ENCODE data around the gene CDKN2D. TPM values are rescaled to one million over a fixed set of nuclear protein-coding genes. Genes with fewer than 3 reads are reported as not detected.

CDKN2D gene
- total and polyA plus RNA-seq, 2 of the 13 experiments (the other 11 are each of a cell fraction or from before 2014, with no cell fraction given) = 5.4 to 8.6 TPM

DNA sequence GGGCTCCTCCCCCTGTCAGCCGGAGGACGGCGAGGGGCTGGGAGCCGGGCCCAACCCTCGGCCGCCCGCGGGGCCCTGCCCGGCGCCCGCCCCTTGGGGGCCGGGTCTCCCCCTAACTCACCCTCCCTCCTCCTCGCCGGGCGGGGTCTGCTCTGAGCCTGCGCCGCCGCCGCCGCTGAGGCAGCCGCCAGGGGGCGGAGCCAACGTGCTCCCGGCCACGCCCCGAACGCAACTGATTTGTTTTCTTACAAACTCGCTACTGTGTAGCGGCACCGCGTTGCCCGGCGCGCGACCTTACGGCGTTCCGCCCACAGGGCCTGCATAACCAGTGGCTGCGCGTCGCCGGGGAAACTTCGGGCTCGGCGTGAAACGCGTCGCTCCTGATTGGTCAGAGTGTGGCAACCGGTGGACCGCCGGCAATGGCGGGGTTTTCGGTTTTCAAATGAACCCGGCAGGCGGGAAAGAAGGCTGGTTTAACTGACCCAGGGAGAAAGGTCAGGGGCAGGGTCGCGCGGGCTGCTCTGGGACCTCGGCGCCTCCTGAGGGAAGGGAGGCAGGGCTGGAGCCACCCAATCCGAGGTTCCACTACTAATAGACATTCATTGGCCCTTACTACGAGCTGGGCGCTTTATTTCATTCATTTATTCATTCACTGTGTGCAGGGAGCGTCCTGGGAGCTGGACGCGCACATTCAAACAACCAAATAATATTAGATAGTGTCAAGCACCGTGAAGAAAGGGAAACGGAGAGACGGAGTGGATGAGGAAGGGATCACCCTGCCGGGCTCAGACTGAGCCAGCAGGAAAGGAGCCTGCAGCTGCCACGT, at the start of gene CDKN2D (continued):
- TF ChIP-seq ZNF335 (CRISPR knock-in tag; IDR thresholded peaks at IDR 0.05) = 0 out of 2 replicates have a peak, but pooled peaks have one; percentile 22
- TF ChIP-seq ZNF556 (CRISPR knock-in tag; IDR thresholded peaks at IDR 0.05; ENCODE audit: borderline replicate concordance) = no peak
- TF ChIP-seq ZNF557 (CRISPR knock-in tag; IDR thresholded peaks at IDR 0.05) = no peak
- TF ChIP-seq, protein P1, sequence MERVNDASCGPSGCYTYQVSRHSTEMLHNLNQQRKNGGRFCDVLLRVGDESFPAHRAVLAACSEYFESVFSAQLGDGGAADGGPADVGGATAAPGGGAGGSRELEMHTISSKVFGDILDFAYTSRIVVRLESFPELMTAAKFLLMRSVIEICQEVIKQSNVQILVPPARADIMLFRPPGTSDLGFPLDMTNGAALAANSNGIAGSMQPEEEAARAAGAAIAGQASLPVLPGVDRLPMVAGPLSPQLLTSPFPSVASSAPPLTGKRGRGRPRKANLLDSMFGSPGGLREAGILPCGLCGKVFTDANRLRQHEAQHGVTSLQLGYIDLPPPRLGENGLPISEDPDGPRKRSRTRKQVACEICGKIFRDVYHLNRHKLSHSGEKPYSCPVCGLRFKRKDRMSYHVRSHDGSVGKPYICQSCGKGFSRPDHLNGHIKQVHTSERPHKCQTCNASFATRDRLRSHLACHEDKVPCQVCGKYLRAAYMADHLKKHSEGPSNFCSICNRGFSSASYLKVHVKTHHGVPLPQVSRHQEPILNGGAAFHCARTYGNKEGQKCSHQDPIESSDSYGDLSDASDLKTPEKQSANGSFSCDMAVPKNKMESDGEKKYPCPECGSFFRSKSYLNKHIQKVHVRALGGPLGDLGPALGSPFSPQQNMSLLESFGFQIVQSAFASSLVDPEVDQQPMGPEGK (CRISPR knock-in tag; IDR thresholded peaks at IDR 0.05) = 0 out of 2 replicates have a peak, but pooled peaks have one; percentile 32
- peak; percentile 41; the same call in 1 of the 2 replicates for TF ChIP-seq TBX2 (CRISPR knock-in tag; IDR thresholded peaks at IDR 0.05; ENCODE audit: borderline replicate concordance)
- TF ChIP-seq FOXK1 (CRISPR knock-in tag; IDR thresholded peaks at IDR 0.05; ENCODE audit: borderline replicate concordance, low read depth) = peak; percentile 74; the same call in 1 of the 2 replicates
- TF ChIP-seq ATAD3A (CRISPR knock-in tag; IDR thresholded peaks at IDR 0.05) = no peak
- TF ChIP-seq TCF7L2 (IDR thresholded peaks at IDR 0.05; ENCODE audit: low read depth, low read length) = no peak
- no peak for TF ChIP-seq SNAI1 (CRISPR knock-in tag; IDR thresholded peaks at IDR 0.05; ENCODE audit: borderline replicate concordance)
- no peak for TF ChIP-seq PCBP1 (IDR thresholded peaks at IDR 0.05; ENCODE audit: borderline replicate concordance, low read depth, low read length)
- no peak for TF ChIP-seq ZNF543 (CRISPR knock-in tag; IDR thresholded peaks at IDR 0.05)
- no peak for TF ChIP-seq TAF15 (IDR thresholded peaks at IDR 0.05; ENCODE audit: low read depth, low read length, poor library complexity, severe bottlenecking)
- TF ChIP-seq, protein P2, sequence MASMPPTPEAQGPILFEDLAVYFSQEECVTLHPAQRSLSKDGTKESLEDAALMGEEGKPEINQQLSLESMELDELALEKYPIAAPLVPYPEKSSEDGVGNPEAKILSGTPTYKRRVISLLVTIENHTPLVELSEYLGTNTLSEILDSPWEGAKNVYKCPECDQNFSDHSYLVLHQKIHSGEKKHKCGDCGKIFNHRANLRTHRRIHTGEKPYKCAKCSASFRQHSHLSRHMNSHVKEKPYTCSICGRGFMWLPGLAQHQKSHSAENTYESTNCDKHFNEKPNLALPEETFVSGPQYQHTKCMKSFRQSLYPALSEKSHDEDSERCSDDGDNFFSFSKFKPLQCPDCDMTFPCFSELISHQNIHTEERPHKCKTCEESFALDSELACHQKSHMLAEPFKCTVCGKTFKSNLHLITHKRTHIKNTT (CRISPR knock-in tag; IDR thresholded peaks at IDR 0.05) = no peak
- TF ChIP-seq EED (CRISPR knock-in tag; IDR thresholded peaks at IDR 0.05) = no peak
- peak; percentile 99 for TF ChIP-seq ARNT2 (CRISPR knock-in tag; IDR thresholded peaks at IDR 0.05; ENCODE audit: low read depth)
- TF ChIP-seq, protein P3, sequence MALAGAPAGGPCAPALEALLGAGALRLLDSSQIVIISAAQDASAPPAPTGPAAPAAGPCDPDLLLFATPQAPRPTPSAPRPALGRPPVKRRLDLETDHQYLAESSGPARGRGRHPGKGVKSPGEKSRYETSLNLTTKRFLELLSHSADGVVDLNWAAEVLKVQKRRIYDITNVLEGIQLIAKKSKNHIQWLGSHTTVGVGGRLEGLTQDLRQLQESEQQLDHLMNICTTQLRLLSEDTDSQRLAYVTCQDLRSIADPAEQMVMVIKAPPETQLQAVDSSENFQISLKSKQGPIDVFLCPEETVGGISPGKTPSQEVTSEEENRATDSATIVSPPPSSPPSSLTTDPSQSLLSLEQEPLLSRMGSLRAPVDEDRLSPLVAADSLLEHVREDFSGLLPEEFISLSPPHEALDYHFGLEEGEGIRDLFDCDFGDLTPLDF (CRISPR knock-in tag; IDR thresholded peaks at IDR 0.05) = peak; percentile 100
- TF ChIP-seq, protein P4, sequence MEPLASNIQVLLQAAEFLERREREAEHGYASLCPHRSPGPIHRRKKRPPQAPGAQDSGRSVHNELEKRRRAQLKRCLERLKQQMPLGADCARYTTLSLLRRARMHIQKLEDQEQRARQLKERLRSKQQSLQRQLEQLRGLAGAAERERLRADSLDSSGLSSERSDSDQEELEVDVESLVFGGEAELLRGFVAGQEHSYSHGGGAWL (CRISPR knock-in tag; IDR thresholded peaks at IDR 0.05) = peak; percentile 36; the same call in 1 of the 2 replicates
- no peak for TF ChIP-seq SSRP1 (CRISPR knock-in tag; IDR thresholded peaks at IDR 0.05)
- TF ChIP-seq ZFY (CRISPR knock-in tag; IDR thresholded peaks at IDR 0.05) = peak; percentile 51
- no peak for TF ChIP-seq ZNF430 (CRISPR knock-in tag; IDR thresholded peaks at IDR 0.05)
- TF ChIP-seq, protein P5, sequence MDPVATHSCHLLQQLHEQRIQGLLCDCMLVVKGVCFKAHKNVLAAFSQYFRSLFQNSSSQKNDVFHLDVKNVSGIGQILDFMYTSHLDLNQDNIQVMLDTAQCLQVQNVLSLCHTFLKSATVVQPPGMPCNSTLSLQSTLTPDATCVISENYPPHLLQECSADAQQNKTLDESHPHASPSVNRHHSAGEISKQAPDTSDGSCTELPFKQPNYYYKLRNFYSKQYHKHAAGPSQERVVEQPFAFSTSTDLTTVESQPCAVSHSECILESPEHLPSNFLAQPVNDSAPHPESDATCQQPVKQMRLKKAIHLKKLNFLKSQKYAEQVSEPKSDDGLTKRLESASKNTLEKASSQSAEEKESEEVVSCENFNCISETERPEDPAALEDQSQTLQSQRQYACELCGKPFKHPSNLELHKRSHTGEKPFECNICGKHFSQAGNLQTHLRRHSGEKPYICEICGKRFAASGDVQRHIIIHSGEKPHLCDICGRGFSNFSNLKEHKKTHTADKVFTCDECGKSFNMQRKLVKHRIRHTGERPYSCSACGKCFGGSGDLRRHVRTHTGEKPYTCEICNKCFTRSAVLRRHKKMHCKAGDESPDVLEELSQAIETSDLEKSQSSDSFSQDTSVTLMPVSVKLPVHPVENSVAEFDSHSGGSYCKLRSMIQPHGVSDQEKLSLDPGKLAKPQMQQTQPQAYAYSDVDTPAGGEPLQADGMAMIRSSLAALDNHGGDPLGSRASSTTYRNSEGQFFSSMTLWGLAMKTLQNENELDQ (CRISPR knock-in tag; IDR thresholded peaks at IDR 0.05; ENCODE audit: borderline replicate concordance) = no peak
- no peak for TF ChIP-seq CENPX (CRISPR knock-in tag; IDR thresholded peaks at IDR 0.05)
- peak; percentile 81; the same call in 1 of the 2 replicates for TF ChIP-seq REXO4 (CRISPR knock-in tag; IDR thresholded peaks at IDR 0.05; ENCODE audit: borderline replicate concordance)

All from HepG2 (cell line).